GM18520 (cell line): ENCODE data around the gene CSTPP1.

Experiments
- ATAC-seq: cut with Tn5 transposase; IDR thresholded peaks from one replicate; pipeline ENCODE4 v1.9.1; 2021; ENCODE audit not compliant: unreplicated experiment

Gene CSTPP1

DNA sequence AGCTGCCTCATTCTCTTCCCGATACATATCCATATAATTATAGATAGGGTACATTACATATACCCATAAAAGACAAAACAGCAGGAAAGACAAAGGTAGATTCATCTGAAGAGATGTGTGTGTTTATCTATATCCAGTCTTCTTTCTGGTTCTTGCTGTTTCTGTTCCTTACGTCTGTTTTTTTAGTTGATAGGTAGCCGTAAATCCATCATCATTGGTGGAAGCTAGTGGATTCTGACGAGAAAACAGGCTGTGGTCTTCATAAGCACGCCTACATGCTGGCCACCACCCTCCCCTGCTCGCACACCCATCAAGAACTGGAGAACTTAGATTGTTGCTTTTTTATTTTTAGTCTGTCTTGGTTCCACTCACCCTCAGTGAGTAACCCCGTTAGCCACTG, 188.5 kb downstream of the CSTPP1 start:
- no peak for ATAC-seq

DNA sequence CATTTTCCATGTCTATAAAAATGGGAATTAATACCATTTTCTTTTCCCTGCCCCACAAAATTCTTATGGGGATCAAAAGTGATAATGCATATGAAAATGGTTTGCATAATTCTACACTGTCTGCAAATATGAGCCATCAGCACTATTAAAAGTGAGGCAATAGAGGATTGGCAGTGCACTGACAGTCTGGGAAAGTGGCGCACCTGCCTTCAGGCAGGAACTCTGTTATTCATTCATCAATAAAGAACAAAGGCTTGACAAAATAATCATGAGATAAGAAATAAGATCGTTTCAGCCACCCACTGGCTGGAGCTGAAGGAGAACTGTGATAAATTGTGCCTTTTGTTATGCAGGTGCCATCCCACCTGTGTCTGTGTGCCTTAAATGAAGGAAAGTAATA, 190.7 kb downstream of the CSTPP1 start:
- ATAC-seq, result no peak

DNA sequence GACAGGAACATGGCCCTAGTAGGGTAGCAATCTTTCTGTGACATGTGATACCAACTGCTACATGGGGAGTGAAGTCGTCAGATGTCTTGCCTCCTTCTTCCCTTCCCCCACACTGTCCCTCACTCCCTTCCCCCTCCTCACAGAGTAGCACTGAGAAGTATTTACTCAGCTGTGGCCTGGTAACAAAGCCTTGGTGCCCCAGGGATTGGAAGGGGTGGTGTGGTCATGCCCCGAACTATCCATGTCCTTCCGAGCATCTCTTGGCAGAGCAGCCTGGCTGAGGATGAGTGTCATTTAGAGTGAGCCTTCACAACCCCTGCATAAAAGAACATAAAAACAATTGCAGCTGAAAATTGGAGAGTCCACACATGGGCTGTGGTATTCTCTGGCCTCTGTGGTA, 194.0 kb downstream of the CSTPP1 start:
- ATAC-seq, result no peak

DNA sequence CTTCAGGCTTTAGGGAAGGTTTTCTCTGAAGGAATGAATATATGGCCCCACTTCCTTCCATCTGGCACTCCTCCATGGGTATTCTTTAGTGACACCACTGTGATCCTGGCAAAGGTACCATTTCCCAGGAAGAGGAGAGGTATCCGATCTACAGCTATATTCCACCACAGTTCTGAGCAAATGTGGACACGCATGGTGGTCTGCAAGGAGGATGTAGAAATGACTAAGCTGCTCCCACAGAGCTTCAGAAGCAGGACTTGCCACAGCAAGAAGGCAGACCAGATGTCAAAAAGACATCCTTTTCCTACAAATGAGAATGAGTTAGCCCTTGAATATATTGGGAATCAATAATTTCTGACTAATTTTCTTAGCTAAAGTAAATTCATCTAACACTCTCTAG, 194.6 kb downstream of the CSTPP1 start:
- no peak for ATAC-seq

DNA sequence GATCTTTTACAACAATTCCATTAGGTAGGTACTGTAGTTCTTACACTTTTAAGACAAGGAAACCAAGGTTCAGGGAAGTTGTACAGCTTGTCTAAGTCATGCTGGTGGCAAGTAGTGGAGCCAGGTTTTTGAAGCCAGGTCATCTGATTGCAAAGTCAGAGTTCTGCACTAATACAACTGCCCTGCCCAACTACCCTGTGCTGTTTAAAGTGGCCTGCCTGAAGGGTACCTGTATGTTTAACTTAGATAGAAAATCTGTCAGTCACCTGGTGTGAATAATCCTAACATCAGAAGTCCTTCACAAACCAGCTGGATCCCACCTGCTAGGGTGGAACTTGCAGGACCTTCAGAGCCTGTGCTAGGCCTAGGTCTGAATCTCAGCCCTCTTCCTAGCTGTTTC, 195.9 kb downstream of the CSTPP1 start:
- ATAC-seq, result no peak

DNA sequence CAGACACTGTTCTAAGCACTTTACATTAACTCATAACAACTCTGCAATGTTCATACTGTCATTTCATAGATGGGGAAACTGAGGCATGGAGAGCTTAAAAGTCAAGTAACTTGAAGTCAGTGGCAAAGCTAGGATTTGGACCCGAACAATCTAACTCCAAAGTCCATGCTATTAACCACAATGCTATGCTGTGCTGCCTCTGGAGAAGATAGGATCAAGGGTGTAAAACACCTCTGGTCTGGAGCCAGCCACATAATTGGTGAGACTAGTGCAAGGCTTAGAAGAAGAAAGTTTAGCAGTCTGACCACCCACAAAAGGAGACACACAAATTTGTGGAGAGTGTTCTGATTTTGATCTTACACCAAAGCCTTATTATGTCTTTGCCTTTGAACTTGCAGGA, 196.4 kb downstream of the CSTPP1 start:
- ATAC-seq, result no peak

DNA sequence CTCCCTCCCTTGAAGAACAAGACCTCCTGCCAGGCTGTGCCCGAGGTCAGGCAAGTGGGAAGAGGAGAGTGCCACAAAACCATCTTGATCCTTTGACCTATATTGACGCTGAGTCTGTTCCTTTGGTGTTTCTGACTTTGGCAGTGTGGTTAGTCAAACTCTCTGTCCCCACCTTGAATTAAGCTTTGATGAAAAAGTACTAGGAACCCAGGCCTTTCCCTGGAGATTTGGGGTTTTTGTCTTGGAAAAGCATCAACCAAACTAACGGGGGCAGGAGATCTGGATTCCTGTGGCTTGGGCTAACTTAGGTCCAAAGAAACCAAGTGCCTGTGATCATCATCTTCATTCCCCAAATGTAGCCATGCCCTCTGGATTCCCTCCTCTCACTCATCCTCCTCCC, 199.8 kb downstream of the CSTPP1 start:
- no peak for ATAC-seq

DNA sequence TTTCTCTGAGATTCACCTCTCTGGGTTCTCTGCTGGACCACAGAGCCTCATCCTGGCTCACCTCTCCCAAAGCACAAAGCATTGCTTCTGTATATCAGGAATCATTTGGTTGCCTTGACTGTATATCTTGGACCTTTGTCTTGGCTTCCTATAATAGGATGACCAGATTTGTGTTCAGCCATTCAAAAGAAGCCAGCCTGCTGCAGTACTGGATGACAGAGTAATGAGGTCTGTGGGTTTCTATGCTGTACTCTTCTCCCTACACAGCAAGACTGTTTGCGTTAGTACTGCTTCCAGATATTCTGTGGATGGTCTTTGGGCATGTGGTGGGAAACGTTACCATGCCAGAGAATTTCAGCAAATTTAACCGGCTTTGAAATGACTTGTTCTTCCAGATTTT, 200.4 kb downstream of the CSTPP1 start:
- ATAC-seq, result no peak

DNA sequence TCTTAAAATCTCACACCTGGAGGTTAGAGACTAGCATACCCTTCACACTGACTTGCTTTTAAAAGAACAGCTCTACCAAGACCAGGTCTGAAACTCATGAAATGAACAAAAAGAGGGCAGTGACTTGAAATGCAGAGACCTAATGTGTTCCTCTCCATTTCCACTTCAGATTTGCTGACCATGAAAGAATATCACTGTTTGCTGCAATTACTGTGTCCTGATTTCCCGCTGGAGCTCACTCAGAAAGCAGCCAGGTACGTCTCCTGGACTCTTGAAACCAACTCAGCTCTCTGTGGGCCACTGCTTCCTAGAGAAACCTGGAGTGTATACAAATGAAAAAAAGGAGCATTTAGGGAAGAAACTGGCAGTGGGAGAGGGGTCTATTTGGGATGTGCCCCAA, 200.9 kb downstream of the CSTPP1 start:
- no peak for ATAC-seq

DNA sequence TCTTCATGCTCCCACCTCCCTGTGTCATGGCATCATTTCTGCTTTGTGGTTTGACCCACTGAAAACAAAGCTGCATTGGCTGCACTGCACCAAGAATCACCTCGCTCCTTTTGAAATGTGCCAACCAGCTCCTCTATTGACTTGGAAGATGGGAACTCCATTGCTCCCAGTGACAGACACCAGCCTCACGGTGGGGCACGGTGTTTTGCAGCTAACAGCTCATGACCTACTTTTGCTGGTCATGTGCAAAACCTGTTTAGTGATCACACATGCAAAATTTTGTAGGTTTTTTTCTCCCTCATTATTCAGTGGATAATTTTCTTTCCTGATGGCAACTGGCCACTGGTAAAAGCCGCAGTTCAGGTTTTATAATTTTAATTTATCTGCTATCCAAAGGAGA, 203.3 kb downstream of the CSTPP1 start:
- no peak for ATAC-seq

DNA sequence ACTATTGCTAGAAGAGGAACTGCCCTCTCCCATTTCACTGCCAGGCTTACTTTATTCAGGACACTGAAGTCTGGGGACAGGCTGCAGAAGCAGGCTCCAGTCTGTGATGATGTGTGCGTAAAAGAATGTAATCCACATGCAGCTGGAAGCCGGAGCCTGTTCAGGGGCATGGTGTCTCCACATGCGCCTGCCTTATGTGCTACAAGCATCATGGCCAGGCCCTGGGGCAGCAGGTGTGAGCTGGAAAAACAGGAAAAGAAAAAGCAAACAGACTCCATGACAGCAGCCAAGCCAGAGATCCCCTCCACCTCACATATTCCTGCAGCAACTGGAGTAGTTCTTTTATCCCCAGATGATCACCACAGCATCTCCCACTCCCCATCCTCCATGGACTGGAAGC, 206.8 kb downstream of the CSTPP1 start:
- no peak for ATAC-seq

DNA sequence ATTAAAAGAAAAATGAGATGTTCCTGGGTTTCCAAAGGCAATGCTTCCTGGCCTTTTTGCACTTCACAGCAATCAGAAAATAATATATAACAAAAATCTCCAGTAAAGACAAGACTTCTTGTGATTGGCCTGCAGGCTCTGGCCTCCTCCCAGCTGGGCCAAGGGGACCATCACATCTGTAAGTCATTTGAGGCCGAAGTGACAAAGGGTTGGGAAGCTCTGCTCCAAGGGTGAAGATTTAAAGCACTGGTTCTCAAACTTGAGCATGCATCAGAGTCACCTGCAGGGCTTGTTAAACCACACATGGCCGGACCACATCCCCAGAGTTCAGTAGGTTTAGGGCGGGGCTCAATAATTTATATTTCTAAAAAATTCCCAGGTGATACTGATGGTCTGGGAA, 208.0 kb downstream of the CSTPP1 start:
- no peak for ATAC-seq

DNA sequence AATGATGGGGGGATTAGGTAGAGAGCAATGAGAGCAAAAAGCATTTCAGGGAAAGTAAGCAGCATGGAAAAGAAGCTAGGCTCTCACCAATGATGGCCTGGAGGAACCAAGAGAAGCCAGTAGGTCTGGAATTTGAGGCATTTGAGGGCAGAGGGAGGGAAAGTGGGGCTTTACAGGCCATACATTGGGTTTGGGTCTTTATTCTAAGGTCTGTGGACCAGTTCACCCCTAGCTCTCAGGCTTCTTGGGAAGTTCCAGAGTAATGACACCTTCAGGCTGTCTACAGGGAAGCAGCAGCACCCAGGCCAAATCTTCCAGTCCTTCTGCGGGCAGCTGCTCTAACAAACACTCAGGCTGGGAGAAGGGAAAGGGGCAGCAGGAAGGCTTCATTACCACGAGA, 210.7 kb downstream of the CSTPP1 start:
- no peak for ATAC-seq

DNA sequence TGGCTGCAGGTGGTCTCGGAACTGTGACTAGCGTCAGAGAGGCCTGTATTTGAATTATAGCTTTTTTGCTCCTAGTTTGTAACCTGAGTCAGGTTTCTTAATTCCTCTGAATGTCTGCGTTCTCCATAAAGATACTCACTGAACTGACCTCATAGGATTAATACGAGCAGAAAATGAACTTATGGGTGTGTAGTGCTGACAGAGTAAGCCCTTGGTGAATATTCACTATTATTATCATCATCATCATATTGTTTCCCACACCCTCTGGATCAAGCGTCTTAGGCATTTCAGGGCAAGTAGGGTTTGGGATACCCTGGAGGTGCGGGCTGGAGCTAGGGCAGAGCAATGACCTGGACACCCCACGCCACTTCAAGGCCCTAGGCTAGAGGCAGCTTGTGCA, 211.1 kb downstream of the CSTPP1 start:
- no peak for ATAC-seq

DNA sequence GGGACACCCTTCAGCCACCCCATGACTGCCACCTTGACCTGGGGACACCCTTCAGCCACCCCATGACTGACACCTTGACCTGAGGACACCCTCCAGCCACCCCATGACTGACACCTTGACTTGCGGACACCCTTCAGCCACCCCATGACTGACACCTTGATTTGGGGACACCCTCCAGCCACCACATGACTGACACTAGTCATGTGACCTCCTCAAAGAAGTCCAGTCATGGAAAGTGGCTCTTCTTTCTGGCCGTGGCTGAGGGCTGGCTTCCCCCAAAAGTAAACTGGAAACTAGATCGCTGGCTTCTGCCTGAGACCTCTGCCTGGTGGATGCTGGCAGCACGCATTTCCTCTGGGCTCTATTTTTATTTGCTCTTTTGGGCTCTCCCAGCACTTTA, 211.7 kb downstream of the CSTPP1 start:
- no peak for ATAC-seq

DNA sequence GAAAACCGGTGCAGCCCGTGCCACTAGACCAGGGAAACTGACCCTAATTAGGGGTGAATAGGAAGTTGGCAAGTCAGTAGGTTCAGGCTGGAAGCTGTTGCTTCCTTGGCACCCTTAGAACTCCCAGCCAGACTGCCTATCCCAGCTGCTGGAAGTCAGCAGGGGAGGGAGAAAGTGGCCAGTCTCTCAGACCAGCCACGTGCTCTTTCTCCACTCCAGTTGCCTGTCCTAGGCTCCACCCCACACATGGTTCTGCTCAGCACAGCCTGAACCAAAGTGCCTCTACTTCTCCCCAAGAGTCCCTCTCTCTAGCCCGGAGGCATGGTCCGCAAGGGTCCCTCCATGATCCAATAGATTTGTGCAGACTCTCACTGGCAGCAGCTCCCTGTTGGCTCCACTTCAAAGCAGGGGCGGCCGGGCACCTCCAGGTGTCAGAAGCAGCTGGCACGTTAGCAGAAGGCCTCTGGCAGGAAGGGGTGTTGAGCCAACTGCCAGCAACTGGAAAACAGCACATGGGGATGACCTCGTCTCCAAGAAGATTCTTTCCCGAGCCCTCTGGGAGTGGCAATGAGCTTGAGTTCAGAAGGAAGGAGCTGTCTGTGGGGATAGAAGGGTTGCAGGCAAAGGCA, 212.5 kb downstream of the CSTPP1 start:
- ATAC-seq, result no peak

DNA sequence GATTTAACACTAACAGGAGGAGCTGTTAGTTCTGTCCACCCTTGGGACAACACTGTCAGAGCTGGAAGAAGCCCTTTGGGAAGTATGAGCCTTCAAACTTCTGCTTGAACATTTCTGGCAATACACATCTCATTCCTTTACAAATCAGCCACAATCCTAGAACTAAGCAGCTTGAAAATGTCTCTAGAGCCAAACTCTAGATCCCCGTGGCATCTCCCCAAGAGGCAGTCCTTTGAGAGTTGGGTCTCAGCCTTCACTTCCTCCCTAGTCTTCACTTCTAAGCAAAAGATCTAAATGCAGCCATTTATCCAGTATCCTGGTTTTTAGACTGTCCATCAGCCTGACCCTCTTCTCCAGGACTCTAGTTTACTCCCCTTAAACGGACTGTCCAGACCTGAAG, 213.2 kb downstream of the CSTPP1 start:
- no peak for ATAC-seq

DNA sequence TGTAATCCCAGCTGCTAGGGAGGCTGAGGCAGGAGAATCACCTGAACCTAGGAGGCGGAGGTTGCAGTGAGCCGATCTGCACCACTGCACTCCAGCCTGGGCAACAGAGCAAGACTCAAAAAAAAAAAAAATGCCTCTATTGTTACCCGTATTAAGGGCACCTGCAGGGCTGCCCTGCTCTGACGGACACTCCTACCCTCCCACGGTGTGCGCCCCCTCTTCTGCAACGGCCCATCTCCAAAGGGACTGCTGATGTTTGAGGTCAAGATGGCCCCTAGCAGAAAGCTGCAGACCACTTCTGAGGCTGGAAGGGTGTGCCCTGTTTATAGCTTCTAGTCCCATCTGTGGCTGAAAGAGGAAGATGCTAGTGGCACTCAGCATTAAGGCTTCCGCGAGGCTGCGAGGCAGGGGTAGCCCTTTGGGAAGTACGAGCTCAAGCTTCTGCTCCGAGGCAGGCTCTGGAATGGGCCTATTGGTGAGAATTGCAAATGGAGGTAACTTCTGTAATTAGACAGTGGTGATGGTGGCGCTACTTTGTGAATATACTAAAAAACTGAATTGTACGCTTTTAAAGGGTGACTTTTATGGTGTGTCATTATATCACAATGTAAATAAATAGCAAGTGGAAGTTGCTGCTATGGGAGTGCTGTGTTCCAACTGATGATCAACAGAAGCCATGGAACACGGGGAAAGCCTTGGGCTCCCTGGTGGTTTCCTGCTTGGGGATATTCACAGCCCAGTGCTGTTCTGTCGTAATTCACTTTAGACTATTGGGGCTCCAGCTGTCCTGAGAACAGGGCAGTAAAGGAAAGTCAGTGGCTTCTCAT, 215.8 kb downstream of the CSTPP1 start:
- ATAC-seq, result no peak

DNA sequence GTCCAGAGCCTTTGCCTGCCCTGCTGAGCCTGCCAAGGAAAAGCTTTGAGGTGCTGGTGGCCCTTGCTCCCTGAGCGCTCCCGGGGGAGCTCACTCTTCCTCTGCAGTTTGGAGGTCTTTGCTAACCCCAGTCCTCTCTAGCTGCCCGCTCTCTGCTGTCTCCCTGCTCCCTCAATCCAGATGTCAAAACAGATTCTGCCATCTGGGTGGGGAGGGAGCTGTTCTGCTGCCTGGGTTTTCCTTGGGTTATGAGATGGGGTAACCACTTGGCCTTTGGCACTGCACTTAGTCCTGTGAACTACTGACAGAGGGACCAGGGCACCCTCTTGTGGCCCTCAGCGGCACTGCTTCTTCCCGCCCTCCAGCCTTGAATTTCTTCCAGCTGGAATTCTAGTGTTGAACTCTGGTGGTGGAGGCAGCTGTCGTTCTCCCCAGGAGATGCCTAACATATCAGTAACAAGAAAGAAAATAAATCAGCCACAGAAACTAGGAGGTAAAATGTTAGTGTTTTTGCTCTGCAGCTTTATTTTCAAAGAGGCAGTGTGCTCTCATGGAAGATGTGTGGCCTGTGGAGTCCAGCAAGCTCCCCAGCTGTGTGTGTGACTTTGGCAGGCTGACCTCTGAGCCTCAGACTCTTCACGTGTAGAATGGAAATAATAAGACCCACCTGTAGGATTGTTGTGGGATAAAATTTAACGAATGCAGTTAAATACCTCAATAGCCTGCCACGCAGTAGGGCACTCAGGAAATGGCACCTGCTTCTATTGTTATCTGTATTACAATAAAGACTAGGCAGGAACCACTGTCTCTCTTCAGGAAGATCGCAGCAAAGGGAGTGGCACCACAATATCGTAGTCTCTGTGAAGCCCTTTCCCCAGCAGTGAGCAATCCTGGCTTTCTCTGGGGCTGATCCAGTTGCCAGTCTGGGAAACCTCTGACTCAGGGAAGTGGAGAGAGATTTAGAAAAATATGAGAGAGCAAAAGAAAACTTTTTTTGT, 216.7 kb downstream of the CSTPP1 start:
- ATAC-seq, result no peak

DNA sequence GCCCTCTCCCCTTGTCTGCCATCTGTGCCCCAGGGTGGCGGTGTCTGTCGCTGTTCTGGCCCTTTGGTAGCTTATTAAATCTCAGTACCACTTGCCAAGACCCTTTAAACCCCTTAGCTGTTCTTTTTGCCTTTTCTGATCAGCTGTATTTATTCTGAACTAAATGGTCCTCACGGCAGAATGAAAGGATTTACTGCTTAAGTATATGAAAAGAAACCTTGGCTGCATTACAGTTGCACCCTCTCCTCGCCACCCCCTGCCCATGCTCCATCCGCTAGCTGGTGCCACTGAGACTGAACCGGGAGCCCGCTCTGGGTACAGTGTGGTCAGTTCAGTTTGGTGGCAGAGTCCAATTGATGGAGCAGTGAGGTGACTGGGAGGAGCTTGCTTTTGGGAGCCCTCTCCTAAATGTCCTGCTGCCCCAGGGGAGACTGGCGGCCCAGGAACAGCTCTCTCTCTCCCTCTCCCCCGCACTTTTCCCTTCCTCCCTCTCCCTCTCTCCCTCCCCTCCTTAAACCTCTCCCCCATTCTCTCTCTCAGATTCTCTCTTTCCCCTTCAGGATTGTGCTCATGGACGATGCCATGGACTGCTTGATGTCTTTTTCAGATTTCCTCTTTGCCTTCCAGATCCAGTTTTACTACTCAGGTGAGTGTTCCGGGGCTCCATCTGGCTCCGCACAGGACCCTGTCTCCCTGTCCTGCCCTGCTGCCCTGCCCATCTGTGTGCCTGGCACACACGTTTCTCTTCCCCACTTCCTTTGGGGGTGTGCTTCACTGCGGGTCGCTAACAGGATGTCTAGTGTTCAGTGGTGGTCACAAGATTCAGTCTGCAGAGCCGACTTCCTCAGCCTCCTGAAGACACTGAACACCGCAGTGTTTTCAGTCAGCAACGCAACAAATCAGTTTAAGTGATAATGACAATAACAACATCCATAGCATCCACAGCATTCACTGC, 218.3 kb downstream of the CSTPP1 start:
- ATAC-seq, result no peak

DNA sequence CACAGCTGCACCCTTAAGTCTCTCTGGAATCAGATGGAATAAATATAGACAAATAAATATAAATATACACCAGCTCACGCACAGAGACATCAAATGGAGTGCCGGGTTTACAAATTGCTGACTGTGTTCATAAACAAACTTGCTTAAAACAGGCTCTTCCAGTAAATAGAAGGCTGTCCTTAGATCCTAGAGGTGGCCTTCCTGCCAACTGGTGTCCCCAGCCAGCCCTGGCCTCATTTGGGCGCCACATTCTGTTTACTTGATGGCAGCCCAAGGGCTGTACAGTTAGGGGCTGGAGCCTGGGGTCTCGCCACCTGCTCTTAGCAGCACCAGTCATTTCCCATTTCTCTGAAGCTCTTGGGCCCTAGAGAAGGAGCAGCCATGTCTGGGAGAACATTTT, 219.3 kb downstream of the CSTPP1 start:
- ATAC-seq, result no peak
